Measurements from ENCODE around the gene CC2D1B. TPM values are rescaled to one million over a fixed set of nuclear protein-coding genes. Genes with fewer than 3 reads are reported as not detected.
"Not testable (repeated sequence)": the region's sequence is repeated elsewhere in the genome, so short reads cannot be mapped to it uniquely, and the experiment has no call there.

CC2D1B gene
- total RNA-seq, 1 donor from 2014 or later: 66.4 TPM

DNA sequence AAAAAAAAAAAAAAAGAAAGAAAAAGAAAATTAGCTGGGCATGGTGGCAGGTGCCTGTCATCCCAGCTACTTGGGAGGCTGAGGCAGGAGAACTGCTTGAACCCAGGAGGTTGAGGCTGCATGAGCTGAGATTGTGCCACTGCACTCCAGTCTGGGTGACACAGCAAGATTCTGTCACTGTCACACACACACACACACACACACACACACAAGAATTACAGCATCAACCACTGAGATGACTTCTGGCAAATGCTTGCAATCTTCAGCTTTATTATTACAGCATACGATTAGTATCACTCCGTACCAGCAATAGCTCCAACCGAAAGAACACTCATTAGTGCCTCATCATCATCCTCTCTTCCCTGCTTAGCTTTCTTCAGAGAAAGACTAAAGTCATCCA, 33.6 kb upstream of the CC2D1B start:
- ATAC-seq (ENCODE audit: low read depth): no peak
- ChIA-PET POLR2A (interaction anchor here (0.6 kb wide), 2 partner anchors 48 to 154 kb away, joined by 4 to 8 read pairs; no protein-coding TSS in a partner anchor), CTCF (no interaction called here)
- no peak for DNase-seq
- H3K36me3 Mint-ChIP-seq (ENCODE audit: low read depth): peaks cover 6% of the 10 kb centered on the region
- no peaks in the 10 kb centered on the region for H3K9me3 Mint-ChIP-seq
- no peak overlapping the region for H3K4me3 Mint-ChIP-seq
- H3K4me1 Mint-ChIP-seq: peaks cover 12% of the 10 kb centered on the region
- H3K27me3 Mint-ChIP-seq: no peaks in the 10 kb centered on the region
- H3K27ac Mint-ChIP-seq: no peak overlapping the region
- intact Hi-C loops (cut with micrococcal nuclease): no loop called here
- no peak for TF ChIP-seq CTCF (IDR thresholded peaks at IDR 0.05)

GRCh38 chr1:52393174-52393573, 27.2 kb upstream of the CC2D1B start:
- no peaks in the 10 kb centered on the region for H3K9me3 Mint-ChIP-seq
- no peaks in the 10 kb centered on the region for H3K36me3 Mint-ChIP-seq (ENCODE audit: low read depth)
- CTCF ChIA-PET: no interaction called here
- ATAC-seq (ENCODE audit: low read depth) (no peak), DNase-seq (no peak)
- H3K4me1 Mint-ChIP-seq: no peaks in the 10 kb centered on the region
- TF ChIP-seq CTCF (IDR thresholded peaks at IDR 0.05): no peak
- intact Hi-C loops (cut with micrococcal nuclease): no loop called here
- H3K27ac Mint-ChIP-seq: no peak overlapping the region
- H3K27me3 Mint-ChIP-seq: no peaks in the 10 kb centered on the region
- POLR2A ChIA-PET: no interaction called here
- H3K4me3 Mint-ChIP-seq: no peak overlapping the region

GRCh38 chr1:52386458-52386857, 20.5 kb upstream of the CC2D1B start:
- POLR2A ChIA-PET: no interaction called here
- no peak overlapping the region for H3K4me3 Mint-ChIP-seq
- H3K27ac Mint-ChIP-seq: no peak overlapping the region

DNA sequence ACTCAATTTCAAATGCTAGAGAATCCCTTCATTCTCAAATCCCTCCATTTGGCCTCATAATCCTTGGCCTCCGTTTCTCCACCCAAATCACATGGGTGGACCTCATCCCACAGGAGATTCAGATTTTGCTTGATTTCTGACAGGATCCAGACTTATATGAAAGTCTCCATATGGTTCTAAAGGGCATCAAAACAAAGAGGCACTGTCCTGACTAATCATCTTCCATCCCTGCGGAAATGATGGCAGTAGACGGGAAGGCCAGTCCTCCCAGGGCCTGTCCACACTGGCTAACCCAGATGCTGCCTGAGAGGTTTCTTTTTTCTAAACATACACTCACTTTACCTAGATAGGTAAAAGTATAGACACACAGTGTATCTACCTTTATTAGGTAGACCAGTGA, 19.4 kb upstream of the CC2D1B start:
- no peak for TF ChIP-seq CTCF (IDR thresholded peaks at IDR 0.05)

More at GRCh38 chr1:52386458-52386857, 20.5 kb upstream of the CC2D1B start:
- TF ChIP-seq CTCF (IDR thresholded peaks at IDR 0.05): no peak
- Mint-ChIP-seq H3K27me3 (no peaks in the 10 kb centered on the region), H3K36me3 (ENCODE audit: low read depth) (no peaks in the 10 kb centered on the region), H3K4me1 (no peaks in the 10 kb centered on the region), H3K9me3 (no peaks in the 10 kb centered on the region)
- ATAC-seq (ENCODE audit: low read depth) (no peak), DNase-seq (no peak)
- intact Hi-C loops (cut with micrococcal nuclease): no loop called here
- CTCF ChIA-PET: no interaction called here

DNA sequence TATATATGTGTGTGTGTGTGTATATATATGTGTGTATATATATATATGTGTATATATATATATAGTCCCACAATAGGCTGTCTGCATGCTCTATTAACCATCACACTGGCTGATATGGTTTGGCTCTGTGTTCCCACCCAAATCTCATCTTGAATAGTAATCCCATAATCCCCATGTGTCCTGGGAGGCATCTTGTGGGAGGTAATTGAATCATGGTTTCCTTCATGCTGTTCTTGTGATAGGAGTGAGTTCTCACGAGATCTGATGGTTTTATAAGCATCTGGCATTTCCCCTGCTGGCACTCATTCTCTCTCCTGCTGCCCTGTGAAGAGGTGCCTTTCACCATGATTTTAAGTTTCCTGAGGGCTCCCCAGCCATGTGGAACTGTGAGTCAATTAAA, 3.8 kb upstream of the CC2D1B start:
- POLR2A ChIA-PET; H3K27ac Mint-ChIP-seq; H3K27me3 Mint-ChIP-seq; H3K36me3 Mint-ChIP-seq (ENCODE audit: low read depth); ATAC-seq (ENCODE audit: low read depth); DNase-seq; H3K4me3 Mint-ChIP-seq; H3K9me3 Mint-ChIP-seq; CTCF ChIA-PET: not testable (repeated sequence)
- peaks cover 19% of the 10 kb centered on the region for H3K4me1 Mint-ChIP-seq
- intact Hi-C loops (cut with micrococcal nuclease): loop anchor here (5.0 to 10.0 kb wide), 5 partner anchors 185 to 957 kb away; partner anchors contain the start of genes LRP8, OSBPL9, TUT4 and ZFYVE9

More for the DNA sequence above, 19.4 kb upstream of the CC2D1B start:
- Mint-ChIP-seq H3K4me3 (no peak overlapping the region), H3K27me3 (no peaks in the 10 kb centered on the region), H3K9me3 (no peaks in the 10 kb centered on the region), H3K36me3 (ENCODE audit: low read depth) (no peaks in the 10 kb centered on the region), H3K4me1 (no peaks in the 10 kb centered on the region), H3K27ac (no peak overlapping the region)
- intact Hi-C loops (cut with micrococcal nuclease): no loop called here
- ChIA-PET POLR2A (no interaction called here), CTCF (no interaction called here)
- no peak for DNase-seq
- ATAC-seq (ENCODE audit: low read depth): no peak
